Glutamatergic neuron (in vitro differentiated cells): Measurements from ENCODE around the gene PNPLA8. TPM values are rescaled to one million over a fixed set of nuclear protein-coding genes. Genes with fewer than 3 reads are reported as not detected.

Experiments used
- DNase-seq: peaks from one replicate; pipeline ENCODE4 v3.0.0; 2022
- H3K27ac Mint-ChIP-seq: one replicate; pipeline ENCODE4 v1.8.0; 2020; ENCODE audit warnings: mild to moderate bottlenecking, mixed read lengths, inconsistent platforms; ENCODE audit not compliant: unreplicated experiment
- H3K27me3 Mint-ChIP-seq: one replicate; pipeline ENCODE4 v1.8.0; 2020; ENCODE audit warnings: mild to moderate bottlenecking, moderate library complexity, mixed read lengths, inconsistent platforms; ENCODE audit not compliant: unreplicated experiment
- H3K36me3 Mint-ChIP-seq: one replicate; pipeline ENCODE4 v1.8.0; 2020; ENCODE audit warnings: mild to moderate bottlenecking, mixed read lengths, inconsistent platforms; ENCODE audit not compliant: unreplicated experiment
- H3K4me1 Mint-ChIP-seq: one replicate; pipeline ENCODE4 v1.8.0; 2020; ENCODE audit warnings: mild to moderate bottlenecking, low read depth, mixed read lengths, inconsistent platforms; ENCODE audit not compliant: unreplicated experiment
- H3K4me3 Mint-ChIP-seq: one replicate; pipeline ENCODE4 v1.8.0; 2020; ENCODE audit warnings: mild to moderate bottlenecking, mixed read lengths, inconsistent platforms; ENCODE audit not compliant: unreplicated experiment
- H3K9me3 Mint-ChIP-seq: one replicate; pipeline ENCODE4 v1.8.0; 2020; ENCODE audit warnings: mild to moderate bottlenecking, moderate library complexity, mixed read lengths, inconsistent platforms; ENCODE audit not compliant: unreplicated experiment
- CTCF ChIP-seq: fragments of 200-600 bp; sonication (generic); IDR thresholded peaks from one replicate; pipeline ENCODE4 v1.5.0; 2021; ENCODE audit not compliant: partially characterized antibody, unreplicated experiment
- total RNA-seq: library from RNA; stranded (reverse); fragmentation: NEBNext Ultra II Directional; extraction: Animal tissue kit (Norgen Biotek cat#: 25700); gene quantifications from one replicate; pipeline ENCODE4 v1.2.1, GENCODE V29; 2021; ENCODE audit not compliant: unreplicated experiment

PNPLA8 gene
- total RNA-seq, 1 donor from 2014 or later = 46.4 TPM

GRCh38 chr7:108528183-108528712 is 2.3 kb upstream of the PNPLA8 start:
- Mint-ChIP-seq H3K27me3 (peaks cover 5% of the 10 kb centered on the region), H3K4me1 (peaks cover 11% of the 10 kb centered on the region), H3K36me3 (no peaks in the 10 kb centered on the region), H3K27ac (no peak overlapping the region), H3K9me3 (peaks cover 10% of the 10 kb centered on the region), H3K4me3 (peak overlapping the region; percentile 1)
- no peak for TF ChIP-seq CTCF
- no peak for DNase-seq

GRCh38 chr7:108526768-108527017 is 758 bp upstream of the PNPLA8 start:
- H3K36me3 Mint-ChIP-seq = no peaks in the 10 kb centered on the region
- no peak for DNase-seq
- H3K4me3 Mint-ChIP-seq = peak overlapping the region; percentile 94

DNA sequence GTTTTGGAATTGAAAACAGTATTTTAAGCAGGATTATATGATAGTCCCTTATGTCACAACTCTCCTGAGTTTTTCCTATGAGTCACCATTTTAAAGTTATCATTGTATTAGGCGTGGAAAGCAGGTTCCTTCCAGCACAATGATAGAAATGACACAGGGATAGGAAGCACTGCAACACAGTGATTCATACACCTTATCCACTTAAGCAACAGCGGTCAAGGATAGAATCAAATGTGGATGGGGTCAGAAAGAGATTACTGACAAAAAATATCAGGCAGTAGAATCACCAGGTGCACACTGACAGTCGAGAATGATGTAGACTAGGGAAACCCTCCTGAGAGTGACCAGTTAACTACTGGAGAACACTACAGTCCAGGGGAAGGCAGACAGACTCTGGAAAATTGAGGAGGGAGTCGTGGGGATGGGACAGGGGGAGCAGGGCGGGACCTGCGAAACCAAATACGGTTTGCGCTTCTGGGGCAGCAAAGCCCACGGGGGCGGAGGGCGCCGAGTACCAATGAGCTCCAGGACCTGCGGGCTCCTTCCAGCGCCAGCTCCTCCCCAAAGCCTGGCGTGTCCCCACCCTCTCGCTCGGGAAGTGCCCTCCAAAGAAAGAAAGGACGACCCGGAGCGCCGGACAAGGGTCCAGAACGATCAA is 479 bp downstream of the PNPLA8 start:
- H3K9me3 Mint-ChIP-seq = peaks cover 10% of the 10 kb centered on the region
- no peak for DNase-seq
- no peaks in the 10 kb centered on the region for H3K36me3 Mint-ChIP-seq
- H3K27ac Mint-ChIP-seq = peak overlapping the region; percentile 87
- TF ChIP-seq CTCF = no peak
- peaks cover 5% of the 10 kb centered on the region for H3K27me3 Mint-ChIP-seq
- H3K4me3 Mint-ChIP-seq = peak overlapping the region; percentile 94
- peaks cover 29% of the 10 kb centered on the region for H3K4me1 Mint-ChIP-seq

More at GRCh38 chr7:108526768-108527017, 758 bp upstream of the PNPLA8 start:
- TF ChIP-seq CTCF = no peak
- H3K27me3 Mint-ChIP-seq = peaks cover 5% of the 10 kb centered on the region
- peak overlapping the region; percentile 87 for H3K27ac Mint-ChIP-seq
- peaks cover 10% of the 10 kb centered on the region for H3K9me3 Mint-ChIP-seq
- peaks cover 21% of the 10 kb centered on the region for H3K4me1 Mint-ChIP-seq

GRCh38 chr7:108522780-108523179 is 3.2 kb downstream of the PNPLA8 start:
- H3K27ac Mint-ChIP-seq = no peak overlapping the region
- no peaks in the 10 kb centered on the region for H3K36me3 Mint-ChIP-seq
- peak overlapping the region; percentile 27 for H3K4me3 Mint-ChIP-seq
- peaks cover 10% of the 10 kb centered on the region for H3K9me3 Mint-ChIP-seq
- no peak for DNase-seq
- no peak for TF ChIP-seq CTCF
- peaks cover 40% of the 10 kb centered on the region for H3K4me1 Mint-ChIP-seq
- H3K27me3 Mint-ChIP-seq = peaks cover 3% of the 10 kb centered on the region

DNA sequence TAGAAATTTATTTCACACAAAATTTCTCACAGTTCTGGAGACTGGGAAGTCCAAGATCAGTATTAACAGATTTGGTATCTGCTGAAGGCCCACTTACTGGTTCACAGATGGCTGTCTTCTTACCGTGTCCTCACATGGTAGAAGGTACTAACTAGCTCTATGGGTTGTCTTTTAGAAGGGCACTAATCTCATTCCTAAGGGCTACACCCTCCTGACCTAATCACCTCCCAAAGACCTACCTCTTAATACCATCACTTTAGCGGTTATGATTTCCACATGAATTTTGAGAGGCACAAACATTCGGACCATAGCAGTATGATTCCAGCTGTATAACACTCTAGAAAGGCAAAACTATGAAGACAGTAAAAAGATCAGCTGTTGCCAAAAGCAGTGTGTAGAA is 8.0 kb downstream of the PNPLA8 start:
- Mint-ChIP-seq H3K9me3 (no peaks in the 10 kb centered on the region), H3K36me3 (no peaks in the 10 kb centered on the region), H3K27me3 (no peaks in the 10 kb centered on the region), H3K4me1 (peaks cover 26% of the 10 kb centered on the region), H3K4me3 (no peak overlapping the region), H3K27ac (no peak overlapping the region)
- no peak for TF ChIP-seq CTCF
- DNase-seq = no peak
